Stimulated activated CD4-positive, alpha-beta T cell treated with anti-CD3 and anti-CD28 coated beads, Interleukin-4, amount 100 ng/mL, for 24 hours (primary cell): Measurements from ENCODE around the gene LINC01488.

Experiments used
- DNase-seq: peaks from one replicate; pipeline ENCODE4 v3.0.0-alpha.2; 2020

The LINC01488 gene

GRCh38 chr11:69482322-69482721, 859 bp downstream of the LINC01488 start:
- no peak for DNase-seq

GRCh38 chr11:69483170-69483569, 1.7 kb downstream of the LINC01488 start:
- DNase-seq = no peak

- no peak for DNase-seq
Observed at GRCh38 chr11:69483691-69484426, 2.4 kb downstream of the LINC01488 start.

GRCh38 chr11:69484427-69485259, 3.2 kb downstream of the LINC01488 start:
- no peak for DNase-seq

- no peak for DNase-seq
Observed at GRCh38 chr11:69485337-69486041, 4.0 kb downstream of the LINC01488 start.

GRCh38 chr11:69486056-69486772, 4.8 kb downstream of the LINC01488 start:
- DNase-seq = no peak

GRCh38 chr11:69486773-69487291, 5.4 kb downstream of the LINC01488 start:
- DNase-seq = no peak

- DNase-seq = no peak
Observed at GRCh38 chr11:69487391-69487790, 5.9 kb downstream of the LINC01488 start.

- DNase-seq = no peak
Observed at GRCh38 chr11:69487849-69488542, 6.5 kb downstream of the LINC01488 start.

GRCh38 chr11:69488543-69488940, 7.1 kb downstream of the LINC01488 start:
- no peak for DNase-seq

GRCh38 chr11:69489031-69489745, 7.7 kb downstream of the LINC01488 start:
- no peak for DNase-seq

- DNase-seq = no peak
Observed at GRCh38 chr11:69489746-69490365, 8.4 kb downstream of the LINC01488 start.

GRCh38 chr11:69490516-69490915, 9.1 kb downstream of the LINC01488 start:
- DNase-seq = no peak

- no peak for DNase-seq
Observed at GRCh38 chr11:69491071-69492031, 9.9 kb downstream of the LINC01488 start.

GRCh38 chr11:69492201-69492991, 10.9 kb downstream of the LINC01488 start:
- no peak for DNase-seq

- DNase-seq = no peak
Observed at GRCh38 chr11:69493931-69494821, 12.7 kb downstream of the LINC01488 start.

- DNase-seq = no peak
Observed at GRCh38 chr11:69494851-69495250, 13.4 kb downstream of the LINC01488 start.
